Activated CD4-positive, alpha-beta T cell treated with anti-CD3 and anti-CD28 coated beads for 36 hours (primary cell): ENCODE data around the gene FBXO5. TPM values are rescaled to one million over a fixed set of nuclear protein-coding genes. Genes with fewer than 3 reads are reported as not detected.
A peak's percentile ranks its signal among the peaks of the same experiment; 100 is the strongest.
"Not testable (repeated sequence)": the region's sequence is repeated elsewhere in the genome, so short reads cannot be mapped to it uniquely, and the experiment has no call there.

ENCODE experiments used
- ATAC-seq: fragments of 200-7000 bp; cut with Tn5 transposase; one replicate; pipeline ENCODE4 v1.10.0; 2021; ENCODE audit warnings: mild to moderate bottlenecking, moderate library complexity
- CTCF ChIA-PET: fragments of 350-600 bp; sonication (Branson Sonifier 250); formaldehyde crosslinking; loops from one replicate; lab custom pipeline; 2021; ENCODE audit warnings: antibody characterized with exemption; lab: Charles Lee
- POLR2A ChIA-PET: fragments of 350-600 bp; sonication (Branson Sonifier 250); formaldehyde crosslinking; loops from one replicate; lab custom pipeline; 2021; ENCODE audit warnings: antibody characterized with exemption, inconsistent platforms; lab: Charles Lee
- DNase-seq: peaks from one replicate; pipeline ENCODE4 v3.0.0-alpha.2; 2020
- H3K27ac Mint-ChIP-seq: one replicate; pipeline ENCODE4 v1.8.0; 2021; ENCODE audit warnings: mixed read lengths
- H3K27me3 Mint-ChIP-seq: one replicate; pipeline ENCODE4 v1.8.0; 2021; ENCODE audit warnings: mixed read lengths
- H3K36me3 Mint-ChIP-seq: one replicate; pipeline ENCODE4 v1.8.0; 2021; ENCODE audit warnings: low read depth, mixed read lengths
- H3K4me1 Mint-ChIP-seq: one replicate; pipeline ENCODE4 v1.8.0; 2021; ENCODE audit warnings: mixed read lengths
- H3K4me3 Mint-ChIP-seq: one replicate; pipeline ENCODE4 v1.8.0; 2021; ENCODE audit warnings: mild to moderate bottlenecking, moderate library complexity, mixed read lengths
- H3K9me3 Mint-ChIP-seq: one replicate; pipeline ENCODE4 v1.8.0; 2021; ENCODE audit warnings: low read depth, mixed read lengths
- intact Hi-C, 2 experiments: fragments of 100-400 bp; cut with DNase I in 1 of 2; cut with micrococcal nuclease in 1 of 2; formaldehyde crosslinking; loops; one replicate each; pipeline versions ENCODE4 v1.14.2 to v1.15.1; 2022 to 2024; cut with DNase I, micrococcal nuclease
- total RNA-seq, 2 experiments: library from RNA; stranded (reverse); gene quantifications; one replicate each; pipeline ENCODE4 v1.2.3, GENCODE V29; 2021

Gene FBXO5
- total RNA-seq, 2 experiments from 2014 or later = 48.7 to 57.3 TPM

- peak; percentile 79 for ATAC-seq
- Mint-ChIP-seq H3K36me3 (peaks cover 46% of the 10 kb centered on the region), H3K27ac (peak overlapping the region; percentile 90), H3K27me3 (no peaks in the 10 kb centered on the region), H3K4me3 (no peak overlapping the region), H3K4me1 (peaks cover 43% of the 10 kb centered on the region), H3K9me3 (no peaks in the 10 kb centered on the region)
- POLR2A ChIA-PET = no interaction called here
- intact Hi-C loops = loop anchor here in 1 of 2 experiments (1.0 kb wide), 1 partner anchor 9 kb away; no protein-coding TSS in a partner anchor
- no peak for DNase-seq
- CTCF ChIA-PET = no interaction called here
Observed at GRCh38 chr6:152993431-152993830, 10.6 kb upstream of the FBXO5 start.

GRCh38 chr6:152986978-152987377 lies 4.1 kb upstream of the FBXO5 start:
- Mint-ChIP-seq H3K36me3 (peaks cover 40% of the 10 kb centered on the region), H3K27ac (peak overlapping the region; percentile 26), H3K9me3 (no peaks in the 10 kb centered on the region), H3K4me3 (no peak overlapping the region), H3K4me1 (peaks cover 20% of the 10 kb centered on the region), H3K27me3 (no peaks in the 10 kb centered on the region)
- CTCF ChIA-PET = interaction anchor here (0.6 to 1.0 kb wide), 2 partner anchors 13 to 685 kb away, joined by 3 read pairs; no protein-coding TSS in a partner anchor
- POLR2A ChIA-PET = interaction anchor here (0.6 kb wide), 1 partner anchor 13 kb away, joined by 3 read pairs; no protein-coding TSS in a partner anchor
- ATAC-seq (no peak), DNase-seq (no peak)
- intact Hi-C loops = loop anchor here in 1 of 2 experiments (10.0 kb wide), 1 partner anchor 1748 kb away; the partner anchor contains the start of gene SCAF8

- peaks cover 27% of the 10 kb centered on the region for H3K4me1 Mint-ChIP-seq
- POLR2A ChIA-PET = interaction anchor here (1.1 kb wide), 1 partner anchor 15 kb away, joined by 7 read pairs; no protein-coding TSS in a partner anchor
- CTCF ChIA-PET, H3K9me3 Mint-ChIP-seq, DNase-seq, ATAC-seq, H3K27me3 Mint-ChIP-seq: not testable (repeated sequence)
- peaks cover 46% of the 10 kb centered on the region for H3K36me3 Mint-ChIP-seq
- intact Hi-C loops = loop anchor here in 1 of 2 experiments (10.0 kb wide), 1 partner anchor 1750 kb away; the partner anchor contains the start of gene SCAF8
- peak overlapping the region; percentile 100 for H3K27ac Mint-ChIP-seq
- H3K4me3 Mint-ChIP-seq = peak overlapping the region; percentile 90
Observed at GRCh38 chr6:152985300-152985699, 2.5 kb upstream of the FBXO5 start.

- H3K27me3 Mint-ChIP-seq = no peaks in the 10 kb centered on the region
- H3K36me3 Mint-ChIP-seq = peaks cover 45% of the 10 kb centered on the region
- intact Hi-C loops = loop anchor here (1.0 to 10.0 kb wide), 6 partner anchors 9 to 1750 kb away; partner anchors contain the start of gene SCAF8 (in 1 of the 2)
- H3K4me1 Mint-ChIP-seq = peaks cover 31% of the 10 kb centered on the region
- peak overlapping the region; percentile 90 for H3K4me3 Mint-ChIP-seq
- no peaks in the 10 kb centered on the region for H3K9me3 Mint-ChIP-seq
- ChIA-PET POLR2A (interaction anchor here (0.7 to 2.6 kb wide), 2 partner anchors 9 to 17 kb away, joined by 4 to 10 read pairs; no protein-coding TSS in a partner anchor), CTCF (no interaction called here)
- DNase-seq = no peak
- ATAC-seq = no peak
- H3K27ac Mint-ChIP-seq = peak overlapping the region; percentile 100
Observed at GRCh38 chr6:152984513-152984872, 1.7 kb upstream of the FBXO5 start.

GRCh38 chr6:152983637-152984512 lies 1.0 kb upstream of the FBXO5 start:
- peaks cover 49% of the 10 kb centered on the region for H3K36me3 Mint-ChIP-seq
- no peaks in the 10 kb centered on the region for H3K9me3 Mint-ChIP-seq
- intact Hi-C loops = loop anchor here (1.0 to 10.0 kb wide), 13 partner anchors 9 to 1751 kb away; partner anchors contain the start of genes MTRF1L (in 2 of the 2), RMND1 (in 1 of the 2), SCAF8 (in 1 of the 2) and ZBTB2 (in 1 of the 2)
- DNase-seq (peak; percentile 97), ATAC-seq (peak; percentile 44)
- H3K4me1 Mint-ChIP-seq = peaks cover 31% of the 10 kb centered on the region
- ChIA-PET POLR2A (interaction anchor here (2.6 kb wide), 1 partner anchor 18 kb away, joined by 10 read pairs; no protein-coding TSS in a partner anchor), CTCF (interaction anchor here (0.7 kb wide), 1 partner anchor 15 kb away, joined by 4 read pairs; no protein-coding TSS in a partner anchor)
- peak overlapping the region; percentile 90 for H3K4me3 Mint-ChIP-seq
- peak overlapping the region; percentile 100 for H3K27ac Mint-ChIP-seq
- H3K27me3 Mint-ChIP-seq = no peaks in the 10 kb centered on the region

- intact Hi-C loops = loop anchor here (2.0 to 10.0 kb wide), 8 partner anchors 21 to 1753 kb away; partner anchors contain the start of genes MTRF1L (in 1 of the 2), RMND1 (in 1 of the 2), SCAF8 (in 1 of the 2) and ZBTB2 (in 1 of the 2)
- Mint-ChIP-seq H3K27ac (peak overlapping the region; percentile 72), H3K9me3 (no peaks in the 10 kb centered on the region), H3K4me1 (peaks cover 34% of the 10 kb centered on the region), H3K27me3 (no peaks in the 10 kb centered on the region), H3K36me3 (peaks cover 61% of the 10 kb centered on the region), H3K4me3 (peak overlapping the region; percentile 90)
- DNase-seq (peak; percentile 50), ATAC-seq (no peak)
- ChIA-PET CTCF (interaction anchor here (0.6 kb wide), 1 partner anchor 14 kb away, joined by 3 read pairs; no protein-coding TSS in a partner anchor), POLR2A (interaction anchor here (0.8 to 2.6 kb wide), 2 partner anchors 19 to 21 kb away, joined by 5 to 10 read pairs; no protein-coding TSS in a partner anchor)
Observed at GRCh38 chr6:152981989-152982903, 595 bp downstream of the FBXO5 start.

- ATAC-seq (no peak), DNase-seq (no peak)
- Mint-ChIP-seq H3K27ac (peak overlapping the region; percentile 1), H3K4me3 (peak overlapping the region; percentile 90), H3K4me1 (peaks cover 35% of the 10 kb centered on the region), H3K36me3 (peaks cover 63% of the 10 kb centered on the region), H3K9me3 (no peaks in the 10 kb centered on the region), H3K27me3 (no peaks in the 10 kb centered on the region)
- CTCF ChIA-PET = interaction anchor here (0.6 kb wide), 1 partner anchor 13 kb away, joined by 3 read pairs; no protein-coding TSS in a partner anchor
- intact Hi-C loops = loop anchor here (5.0 to 10.0 kb wide), 5 partner anchors 679 to 1754 kb away; partner anchors contain the start of gene SCAF8 (in 1 of the 2)
- POLR2A ChIA-PET = no interaction called here
Observed at GRCh38 chr6:152981219-152981618, 1.6 kb downstream of the FBXO5 start.

GRCh38 chr6:152980656-152981055 lies 2.2 kb downstream of the FBXO5 start:
- DNase-seq = no peak
- Mint-ChIP-seq H3K27ac (no peak overlapping the region), H3K36me3 (peaks cover 64% of the 10 kb centered on the region), H3K9me3 (no peaks in the 10 kb centered on the region), H3K4me3 (peak overlapping the region; percentile 90), H3K27me3 (no peaks in the 10 kb centered on the region), H3K4me1 (peaks cover 37% of the 10 kb centered on the region)
- no peak for ATAC-seq
- CTCF ChIA-PET = no interaction called here
- POLR2A ChIA-PET = no interaction called here
- intact Hi-C loops = loop anchor here (5.0 to 10.0 kb wide), 5 partner anchors 678 to 1754 kb away; partner anchors contain the start of gene SCAF8 (in 1 of the 2)

- ATAC-seq (no peak), DNase-seq (no peak)
- ChIA-PET CTCF (interaction anchor here (0.8 to 1.7 kb wide), 4 partner anchors 9 to 43 kb away, joined by 3 to 4 read pairs (median 3); no protein-coding TSS in a partner anchor), POLR2A (no interaction called here)
- no peak overlapping the region for H3K4me3 Mint-ChIP-seq
- H3K27me3 Mint-ChIP-seq = no peaks in the 10 kb centered on the region
- intact Hi-C loops = no loop called here
- peaks cover 39% of the 10 kb centered on the region for H3K4me1 Mint-ChIP-seq
- H3K27ac Mint-ChIP-seq = no peak overlapping the region
- H3K36me3 Mint-ChIP-seq = peaks cover 69% of the 10 kb centered on the region
- no peaks in the 10 kb centered on the region for H3K9me3 Mint-ChIP-seq
Observed at GRCh38 chr6:152979116-152979515, 3.7 kb downstream of the FBXO5 start.

GRCh38 chr6:152978058-152978457 lies 4.8 kb downstream of the FBXO5 start:
- Mint-ChIP-seq H3K36me3 (peaks cover 74% of the 10 kb centered on the region), H3K4me1 (peaks cover 46% of the 10 kb centered on the region), H3K27me3 (no peaks in the 10 kb centered on the region), H3K9me3 (no peaks in the 10 kb centered on the region), H3K4me3 (no peak overlapping the region), H3K27ac (no peak overlapping the region)
- DNase-seq (no peak), ATAC-seq (no peak)
- intact Hi-C loops = no loop called here
- ChIA-PET POLR2A (no interaction called here), CTCF (interaction anchor here (0.8 to 1.7 kb wide), 2 partner anchors 30 to 31 kb away, joined by 3 to 4 read pairs; no protein-coding TSS in a partner anchor)
